ENCODE data around the gene UNC5A. TPM values are rescaled to one million over a fixed set of nuclear protein-coding genes. Genes with fewer than 3 reads are reported as not detected.

UNC5A gene
- total RNA-seq, 1 donor from 2014 or later = 0.26 TPM

- peak in 1 of 2 donors; percentile 23 for DNase-seq (ENCODE audit: low read depth in 2 of 2)
Observed at GRCh38 chr5:176781638-176782570, 28.5 kb upstream of the UNC5A start.

DNA sequence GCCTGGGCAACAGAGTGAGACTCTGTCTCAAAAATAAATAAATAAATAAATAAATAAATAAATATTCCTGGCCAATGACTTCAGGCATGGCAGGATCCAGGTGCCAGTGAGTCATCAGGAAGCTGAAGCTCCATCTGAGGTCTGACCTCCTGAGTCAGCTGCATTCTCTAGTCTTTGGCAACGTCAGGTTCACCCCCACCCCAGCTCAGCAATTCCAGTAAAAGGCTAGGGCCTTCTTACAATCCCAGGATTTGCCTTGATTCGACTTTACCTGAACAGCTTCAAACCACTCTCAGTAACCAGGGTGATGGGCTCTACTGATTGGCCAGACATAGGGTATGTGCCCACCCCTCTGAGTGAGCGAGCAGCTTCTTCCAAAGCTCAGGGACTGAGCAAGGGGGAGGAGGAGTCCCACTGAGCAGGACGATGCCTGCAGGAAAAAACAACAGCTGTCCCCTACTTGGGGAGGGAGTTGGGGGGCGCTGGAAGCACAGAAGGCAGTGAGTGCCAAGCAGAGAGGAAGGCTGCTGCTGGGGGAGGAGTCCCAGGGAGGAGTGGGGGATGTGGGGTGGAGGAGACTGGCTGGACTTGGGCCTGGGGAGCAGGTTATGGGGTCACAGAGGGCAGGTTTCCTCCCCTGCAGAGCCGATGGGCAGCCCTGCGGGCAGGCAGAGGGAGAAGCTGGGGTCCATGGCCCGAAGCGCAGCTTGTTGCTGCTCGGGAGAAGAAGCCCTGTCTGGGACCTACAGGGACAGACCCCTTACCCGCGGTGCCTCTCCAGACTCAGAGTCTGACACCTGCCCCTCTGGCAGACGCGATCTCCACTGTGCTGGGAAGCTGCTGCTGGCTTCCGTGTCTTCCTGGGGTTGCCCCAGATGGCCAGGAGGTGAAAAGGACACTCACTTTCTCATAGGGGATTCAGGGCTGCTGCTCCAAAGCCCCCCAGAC lies 25.9 kb upstream of the UNC5A start:
- DNase-seq (ENCODE audit: low read depth in 2 of 2) = peak; percentile 88 to 94

GRCh38 chr5:176785184-176786145 lies 24.9 kb upstream of the UNC5A start:
- no peak for DNase-seq (ENCODE audit: low read depth in 2 of 2)

- no peak for DNase-seq (ENCODE audit: low read depth in 2 of 2)
Observed at GRCh38 chr5:176787676-176788075, 22.7 kb upstream of the UNC5A start.

DNA sequence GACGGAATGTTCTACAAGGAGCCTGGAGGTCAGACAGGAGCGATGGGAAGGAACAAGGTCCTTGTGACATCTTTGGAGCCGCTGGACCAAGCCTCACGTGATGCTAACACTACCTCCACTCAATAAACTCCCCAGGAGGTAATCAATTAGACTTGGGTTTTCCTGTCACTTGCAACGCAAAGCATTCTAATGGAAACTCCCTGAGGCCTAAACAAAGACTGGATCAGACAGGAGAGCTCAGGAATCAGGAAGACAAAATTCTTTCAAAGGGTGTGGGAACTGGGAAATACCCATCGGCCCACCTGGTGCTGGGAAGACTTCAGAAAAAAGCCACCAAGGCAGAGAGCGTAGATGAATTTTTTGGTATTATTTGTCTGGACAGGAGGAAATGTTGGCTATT lies 22.3 kb upstream of the UNC5A start:
- DNase-seq (ENCODE audit: low read depth in 2 of 2) = no peak

- no peak for DNase-seq (ENCODE audit: low read depth in 2 of 2)
Observed at GRCh38 chr5:176788941-176789872, 21.2 kb upstream of the UNC5A start.

GRCh38 chr5:176789873-176790615 lies 20.3 kb upstream of the UNC5A start:
- DNase-seq (ENCODE audit: low read depth in 2 of 2) = no peak

- no peak for DNase-seq (ENCODE audit: low read depth in 2 of 2)
Observed at GRCh38 chr5:176790941-176791340, 19.4 kb upstream of the UNC5A start.

- DNase-seq (ENCODE audit: low read depth in 2 of 2) = no peak
Observed at GRCh38 chr5:176792655-176793342, 17.6 kb upstream of the UNC5A start.

DNA sequence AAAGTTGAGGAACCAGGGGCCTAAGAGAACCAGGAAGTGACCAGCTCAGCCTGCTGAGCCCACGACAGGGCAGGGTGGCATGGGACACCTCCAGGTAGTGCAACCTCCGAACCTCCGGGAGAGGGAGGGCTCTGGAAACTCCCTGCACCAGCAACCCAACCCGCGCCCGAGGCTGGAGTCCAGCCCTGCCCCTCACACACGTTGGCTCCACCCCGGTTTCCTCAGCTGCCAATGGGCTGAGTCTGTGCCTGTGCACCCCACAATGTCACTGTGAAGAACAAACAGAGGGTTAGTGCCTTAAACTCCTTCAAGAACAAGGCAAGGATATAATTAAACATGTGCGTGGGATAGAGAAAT lies 17.0 kb upstream of the UNC5A start:
- no peak for DNase-seq (ENCODE audit: low read depth in 2 of 2)

DNA sequence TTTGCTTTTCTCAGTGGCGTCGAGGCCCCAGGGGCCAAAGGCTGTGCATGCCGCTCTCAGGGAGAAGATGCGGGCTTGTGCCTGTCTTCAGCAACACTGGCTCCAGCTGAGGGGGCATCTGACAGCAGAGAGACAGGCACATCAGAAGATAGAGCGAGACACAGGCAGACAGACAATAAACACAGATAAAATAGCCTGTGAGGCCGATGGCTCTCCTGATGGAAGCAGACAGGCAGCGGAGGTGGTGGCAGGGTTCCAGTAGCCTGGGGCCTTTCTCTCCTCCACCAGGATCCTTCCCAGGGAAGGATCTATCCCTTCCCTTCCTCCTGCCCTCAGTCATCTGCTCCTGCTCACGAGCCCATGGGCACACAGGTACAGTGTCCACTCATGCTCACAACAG lies 16.6 kb upstream of the UNC5A start:
- no peak for DNase-seq (ENCODE audit: low read depth in 2 of 2)

DNA sequence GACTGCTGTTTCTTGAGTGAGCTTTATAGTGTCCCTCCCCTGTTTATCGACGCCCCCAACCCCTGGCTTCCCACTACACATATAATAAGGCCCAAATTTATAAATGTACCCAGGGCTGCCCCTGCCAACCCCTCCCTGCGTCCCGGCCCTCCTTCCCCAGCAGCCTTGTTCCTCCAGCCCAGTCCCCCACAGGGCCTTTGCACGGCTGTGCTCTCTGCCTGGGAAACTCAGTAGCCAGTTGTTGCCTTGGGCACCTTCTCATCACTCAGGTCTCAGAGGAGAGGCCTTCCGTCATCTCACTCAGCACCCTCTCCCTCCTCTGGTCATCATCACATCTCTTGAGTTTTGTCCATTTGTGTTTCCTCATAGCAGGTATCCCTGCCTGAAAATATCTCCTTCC lies 15.8 kb upstream of the UNC5A start:
- no peak for DNase-seq (ENCODE audit: low read depth in 2 of 2)

GRCh38 chr5:176796411-176796810 lies 13.9 kb upstream of the UNC5A start:
- no peak for DNase-seq (ENCODE audit: low read depth in 2 of 2)

DNA sequence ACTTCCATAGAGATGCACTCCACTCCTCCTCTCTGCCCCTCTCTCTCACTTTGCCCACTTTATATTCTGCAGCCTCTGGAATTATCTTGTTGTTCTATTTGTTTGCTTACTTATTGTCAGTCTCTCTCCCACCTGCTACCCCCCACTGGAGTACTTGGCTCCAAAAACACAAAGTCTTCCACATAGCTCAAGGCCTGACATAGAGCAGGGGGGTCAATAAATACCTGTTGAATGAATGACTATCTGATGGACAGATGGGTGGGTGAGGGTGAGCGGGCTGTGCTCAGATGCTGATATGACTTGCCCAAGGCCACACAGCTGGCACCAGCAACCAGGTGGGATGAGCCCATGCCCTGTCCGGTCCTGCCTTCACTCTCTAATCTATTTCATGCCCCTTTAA lies 13.4 kb upstream of the UNC5A start:
- DNase-seq (ENCODE audit: low read depth in 2 of 2) = no peak

- DNase-seq (ENCODE audit: low read depth in 2 of 2) = no peak
Observed at GRCh38 chr5:176797456-176798050, 12.8 kb upstream of the UNC5A start.

GRCh38 chr5:176798086-176798876 lies 12.1 kb upstream of the UNC5A start:
- DNase-seq (ENCODE audit: low read depth in 2 of 2) = no peak

GRCh38 chr5:176798949-176799348 lies 11.4 kb upstream of the UNC5A start:
- no peak for DNase-seq (ENCODE audit: low read depth in 2 of 2)

DNA sequence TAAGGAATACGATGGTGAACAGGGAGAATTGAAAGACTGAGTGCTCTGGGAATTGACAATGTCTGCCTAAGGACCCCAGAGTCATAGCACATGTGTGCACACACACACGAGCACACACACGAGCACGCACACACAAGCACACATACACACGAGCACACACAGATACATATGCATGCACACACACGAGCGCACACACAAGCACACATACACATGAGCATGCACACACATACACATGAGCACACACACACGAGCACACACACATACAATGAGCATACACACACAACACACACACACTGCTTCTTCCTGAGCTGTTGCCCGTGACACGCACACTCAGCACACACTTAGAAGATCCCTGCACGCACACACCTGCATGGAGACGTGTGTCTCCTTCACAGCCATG lies 10.9 kb upstream of the UNC5A start:
- no peak for DNase-seq (ENCODE audit: low read depth in 2 of 2)

All from dermis microvascular lymphatic vessel endothelial cell (primary cell).